ENCODE results near the gene CHRM3.

GRCh38 chr1:239413916-239414315 is 27.5 kb downstream of the CHRM3 start:
- TF ChIP-seq CTCF (IDR thresholded peaks at IDR 0.05; ENCODE audit: low read depth, low read length, poor library complexity, severe bottlenecking) (no peak), EZH2phosphoT487 (IDR thresholded peaks at IDR 0.05; ENCODE audit: borderline replicate concordance, low read length) (no peak)

All from DOHH2 (cell line).